GM19468 (cell line): Measurements from ENCODE around the gene BCDIN3D.

ENCODE experiments used
- ATAC-seq: cut with Tn5 transposase; IDR thresholded peaks from one replicate; pipeline ENCODE4 v1.9.1; 2021; ENCODE audit warnings: mild to moderate bottlenecking, moderate library complexity, moderate number of reproducible peaks; ENCODE audit not compliant: unreplicated experiment; ENCODE audit errors: extremely low read depth

The BCDIN3D gene

DNA sequence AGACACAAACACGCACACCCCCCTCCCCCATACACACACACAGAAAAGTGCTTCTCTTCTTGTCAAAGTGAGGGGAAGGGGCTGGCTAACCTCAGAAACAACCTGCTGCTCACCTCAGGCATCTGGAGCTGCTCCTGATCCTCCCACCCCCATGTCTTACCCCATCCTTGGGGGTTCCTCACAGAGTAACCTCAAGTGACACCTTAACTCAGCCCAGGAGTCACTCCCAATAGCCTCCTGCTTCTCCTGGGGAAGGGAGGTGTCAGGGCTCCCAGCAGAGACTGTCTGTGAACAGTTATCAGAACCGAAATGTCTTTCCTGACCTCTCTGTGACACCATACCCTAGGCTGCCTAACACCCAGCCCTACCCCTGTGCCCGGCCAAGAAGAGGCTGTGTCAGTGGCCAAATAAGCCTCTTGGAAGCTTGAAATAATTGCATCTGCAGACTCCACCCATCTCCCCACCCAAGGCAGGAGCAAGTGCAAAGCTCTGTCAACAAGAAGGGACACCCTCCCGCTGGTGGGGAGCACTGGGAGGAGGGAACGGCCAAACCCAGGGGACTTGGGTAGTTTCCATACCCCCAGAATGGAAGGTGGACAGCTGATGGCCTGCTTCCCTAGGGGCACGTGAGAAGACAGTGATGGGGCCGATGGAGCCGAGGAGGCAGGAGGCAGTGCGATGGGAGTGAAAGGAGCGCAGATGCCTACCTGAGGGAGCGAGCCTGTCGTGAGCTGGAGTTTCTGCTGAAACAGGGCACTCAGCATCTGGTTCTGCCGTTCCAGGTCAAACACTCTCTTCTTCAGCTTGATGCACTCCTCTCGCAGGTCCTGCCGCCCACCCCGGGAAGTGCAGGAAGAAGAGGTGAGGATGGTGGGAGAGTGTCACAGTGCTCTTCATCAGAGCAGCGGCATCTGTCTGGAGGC lies 41.5 kb downstream of the BCDIN3D start:
- ATAC-seq, result no peak

GRCh38 chr12:49800421-49801140 lies 42.3 kb downstream of the BCDIN3D start:
- no peak for ATAC-seq

- no peak for ATAC-seq
Observed at GRCh38 chr12:49798934-49799333, 44.0 kb downstream of the BCDIN3D start.

GRCh38 chr12:49798248-49798647 lies 44.7 kb downstream of the BCDIN3D start:
- no peak for ATAC-seq

GRCh38 chr12:49797449-49797776 lies 45.5 kb downstream of the BCDIN3D start:
- no peak for ATAC-seq

GRCh38 chr12:49796606-49797448 lies 46.1 kb downstream of the BCDIN3D start:
- no peak for ATAC-seq

DNA sequence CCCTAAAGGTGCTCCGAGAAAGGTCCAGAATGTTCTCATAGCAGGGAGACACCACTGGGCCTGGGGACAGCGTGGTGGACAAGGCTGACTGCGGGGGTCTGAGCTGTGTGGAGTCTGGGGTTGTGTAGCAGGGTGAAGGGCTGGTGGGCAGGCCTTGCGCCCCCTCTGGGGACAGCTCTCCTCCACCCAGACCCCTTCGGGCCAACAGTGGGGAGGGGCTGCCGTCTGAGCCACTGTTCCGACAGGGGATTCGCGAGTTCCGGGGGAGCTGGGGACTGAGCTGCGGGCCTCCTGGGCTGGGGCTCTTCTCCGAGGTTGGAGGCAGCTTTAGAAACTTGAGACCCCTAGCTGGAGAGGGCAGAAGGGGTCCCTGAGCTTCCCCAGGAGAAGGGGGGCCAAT lies 46.8 kb downstream of the BCDIN3D start:
- no peak for ATAC-seq

DNA sequence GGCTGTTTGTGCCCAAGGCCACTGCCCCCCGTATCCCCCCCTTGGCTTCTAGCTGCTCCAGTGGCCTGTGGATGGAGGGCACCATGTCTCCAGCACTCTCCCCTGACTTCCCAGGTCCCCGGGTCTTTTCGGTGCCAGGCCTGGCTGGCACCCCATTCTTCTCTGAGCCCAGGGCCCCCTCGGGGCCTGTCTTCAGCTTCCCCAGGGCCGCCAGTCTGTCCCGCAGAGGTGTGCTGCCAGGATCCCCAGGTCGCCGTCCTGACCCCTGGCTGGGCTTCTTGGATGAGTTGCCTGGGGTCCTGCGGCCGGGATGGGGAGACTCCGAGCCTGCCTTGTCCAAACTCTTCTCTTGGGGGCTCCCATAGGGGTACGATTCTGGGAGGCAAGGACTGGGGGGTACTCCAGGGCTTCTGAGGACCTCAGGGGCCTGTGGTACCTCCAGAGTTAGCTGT lies 47.2 kb downstream of the BCDIN3D start:
- no peak for ATAC-seq

- no peak for ATAC-seq
Observed at GRCh38 chr12:49794811-49795653, 47.9 kb downstream of the BCDIN3D start.

- no peak for ATAC-seq
Observed at GRCh38 chr12:49794021-49794420, 48.9 kb downstream of the BCDIN3D start.

- ATAC-seq, result no peak
Observed at GRCh38 chr12:49793620-49794019, 49.3 kb downstream of the BCDIN3D start.

DNA sequence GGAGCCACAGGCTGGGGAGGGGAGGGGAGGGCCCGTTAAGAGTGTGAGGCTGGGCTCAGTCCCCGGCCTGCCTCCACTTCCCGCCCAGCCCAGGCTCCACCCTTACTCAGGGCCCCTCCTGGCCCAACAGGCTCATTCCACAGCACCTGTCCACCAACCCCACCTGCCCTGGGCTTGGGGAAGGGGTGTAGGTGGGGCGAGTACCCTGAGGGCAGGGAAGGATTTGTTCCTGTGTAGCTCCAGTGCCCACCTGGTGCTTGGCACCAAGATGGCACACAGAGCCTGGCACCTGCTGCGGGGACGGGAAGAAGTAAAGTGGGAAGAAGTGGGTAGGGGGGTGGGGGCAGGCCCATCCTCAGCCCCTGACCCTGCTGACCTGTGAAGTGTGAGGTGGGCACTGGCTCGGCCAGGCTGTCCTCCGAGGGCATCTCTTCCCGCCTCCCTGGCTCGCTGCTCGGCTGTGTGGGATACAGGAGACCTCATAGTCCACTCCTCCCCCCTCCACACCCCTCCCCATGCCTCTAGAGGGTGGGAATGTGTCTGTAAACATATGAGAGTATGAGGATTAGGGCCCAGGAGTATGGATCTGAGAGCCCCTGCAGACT lies 49.8 kb downstream of the BCDIN3D start:
- no peak for ATAC-seq

- no peak for ATAC-seq
Observed at GRCh38 chr12:49792181-49792970, 50.5 kb downstream of the BCDIN3D start.

GRCh38 chr12:49791700-49792099 lies 51.2 kb downstream of the BCDIN3D start:
- ATAC-seq, result no peak

DNA sequence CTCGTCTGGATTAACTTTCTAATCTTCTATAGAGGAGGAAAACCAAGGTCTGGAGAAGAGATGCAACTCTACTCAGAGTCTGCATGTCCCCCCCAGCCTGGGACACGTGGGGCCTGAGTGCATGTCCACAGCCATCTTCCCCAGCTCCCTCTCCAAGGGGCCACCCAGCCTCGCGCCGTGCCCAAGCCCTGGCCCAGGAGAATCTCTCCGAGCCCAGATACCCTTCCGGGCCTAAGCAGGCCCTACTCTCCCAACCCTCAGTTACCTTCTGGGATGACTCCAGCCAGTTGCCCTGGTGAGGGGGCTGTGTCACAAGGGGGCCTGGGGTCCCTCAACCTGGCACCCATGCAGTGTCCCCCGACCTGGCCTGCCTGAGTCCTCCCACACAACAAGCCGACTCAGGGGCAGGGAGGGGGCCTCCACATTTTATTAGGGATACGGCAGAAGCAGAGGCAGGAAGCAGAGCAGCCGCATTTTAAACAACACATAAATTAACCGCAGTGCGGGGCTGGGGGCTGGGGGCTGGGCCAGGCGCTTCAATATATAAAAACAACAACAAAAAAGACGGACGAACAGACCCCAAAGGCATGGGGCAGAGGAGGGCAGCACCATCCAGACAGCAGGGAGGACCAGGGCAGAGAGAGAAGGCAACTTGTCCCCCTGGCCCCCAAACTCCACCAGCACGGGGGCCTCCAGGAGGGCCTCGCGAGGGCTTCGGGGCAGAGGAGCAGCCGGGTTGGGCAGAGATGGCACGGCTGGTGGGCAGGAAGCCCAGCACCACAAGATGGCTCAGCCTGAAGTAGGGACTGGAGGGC lies 52.0 kb downstream of the BCDIN3D start:
- no peak for ATAC-seq

GRCh38 chr12:49789992-49790391 lies 52.9 kb downstream of the BCDIN3D start:
- ATAC-seq, result no peak

- no peak for ATAC-seq
Observed at GRCh38 chr12:49787672-49788071, 55.2 kb downstream of the BCDIN3D start.
